Renal pelvis (tissue), 4 donors: Measurements from ENCODE around the gene FER1L5. TPM values are rescaled to one million over a fixed set of nuclear protein-coding genes. Genes with fewer than 3 reads are reported as not detected.

Experiments
- DNase-seq: peaks from one replicate; pipeline ENCODE4 v3.0.0-alpha.2; 2013
- polyA plus RNA-seq, 3 donors: library from polyadenylated mRNA; unstranded; fragments of 120-200 nt; gene quantifications; one replicate each; pipeline ENCODE4 v1.2.1, GENCODE V29; 2013; ENCODE audit not compliant: insufficient read length in 3 of 3

Gene FER1L5
- polyA plus RNA-seq, 3 donors = 0.85 to 2.3 (median 2.1) TPM

GRCh38 chr2:96680561-96681141 lies 38.1 kb downstream of the FER1L5 start:
- no peak for DNase-seq

GRCh38 chr2:96681540-96681939 lies 39.0 kb downstream of the FER1L5 start:
- DNase-seq = no peak

DNA sequence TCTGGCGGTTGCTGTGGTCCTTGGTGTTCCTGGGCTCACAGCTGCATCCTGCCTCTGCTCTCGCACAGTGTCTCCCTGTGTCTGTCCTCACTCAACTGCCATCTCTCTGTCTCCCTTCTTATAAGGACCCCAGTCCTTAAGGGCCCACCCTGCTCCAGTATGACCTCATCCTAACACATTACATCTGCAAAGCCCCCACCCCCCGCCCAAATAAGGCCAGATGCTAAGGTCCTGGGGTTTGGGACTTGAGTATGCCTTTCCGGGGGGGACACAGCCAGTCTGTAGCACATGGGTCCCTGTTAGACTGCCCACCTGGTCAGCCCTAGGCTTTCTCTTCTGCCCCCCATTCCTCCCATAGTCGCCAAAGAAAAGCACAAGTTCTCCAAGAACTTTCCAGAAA lies 40.7 kb downstream of the FER1L5 start:
- no peak for DNase-seq

GRCh38 chr2:96683972-96684820 lies 41.6 kb downstream of the FER1L5 start:
- DNase-seq = no peak

- DNase-seq = no peak
Measured at GRCh38 chr2:96684883-96685576, 42.5 kb downstream of the FER1L5 start.

- DNase-seq = peak; percentile 60
Measured at GRCh38 chr2:96685577-96686459, 43.3 kb downstream of the FER1L5 start.

DNA sequence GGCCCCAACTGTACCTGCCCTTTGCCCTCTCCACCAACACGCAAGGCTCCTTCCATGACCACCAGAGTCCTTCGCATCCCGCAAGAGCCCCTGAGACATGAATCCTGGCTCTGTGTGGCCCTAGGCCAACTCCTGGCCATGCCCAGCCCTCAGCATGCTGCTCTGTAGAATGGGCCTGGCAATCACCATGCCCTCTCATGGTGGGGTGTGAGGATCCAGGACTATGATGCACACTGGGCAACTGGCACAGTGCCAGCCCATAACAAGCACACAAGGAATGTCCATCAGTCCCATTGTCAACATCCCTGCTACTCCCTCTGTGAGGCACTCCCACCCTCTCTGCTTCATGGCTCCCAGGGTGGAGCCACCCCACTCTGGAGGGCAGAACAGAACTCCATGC lies 44.7 kb downstream of the FER1L5 start:
- no peak for DNase-seq

- no peak for DNase-seq
Measured at GRCh38 chr2:96687711-96688640, 45.4 kb downstream of the FER1L5 start.

- no peak for DNase-seq
Measured at GRCh38 chr2:96688649-96689430, 46.3 kb downstream of the FER1L5 start.

GRCh38 chr2:96689431-96689991 lies 46.9 kb downstream of the FER1L5 start:
- DNase-seq = no peak

DNA sequence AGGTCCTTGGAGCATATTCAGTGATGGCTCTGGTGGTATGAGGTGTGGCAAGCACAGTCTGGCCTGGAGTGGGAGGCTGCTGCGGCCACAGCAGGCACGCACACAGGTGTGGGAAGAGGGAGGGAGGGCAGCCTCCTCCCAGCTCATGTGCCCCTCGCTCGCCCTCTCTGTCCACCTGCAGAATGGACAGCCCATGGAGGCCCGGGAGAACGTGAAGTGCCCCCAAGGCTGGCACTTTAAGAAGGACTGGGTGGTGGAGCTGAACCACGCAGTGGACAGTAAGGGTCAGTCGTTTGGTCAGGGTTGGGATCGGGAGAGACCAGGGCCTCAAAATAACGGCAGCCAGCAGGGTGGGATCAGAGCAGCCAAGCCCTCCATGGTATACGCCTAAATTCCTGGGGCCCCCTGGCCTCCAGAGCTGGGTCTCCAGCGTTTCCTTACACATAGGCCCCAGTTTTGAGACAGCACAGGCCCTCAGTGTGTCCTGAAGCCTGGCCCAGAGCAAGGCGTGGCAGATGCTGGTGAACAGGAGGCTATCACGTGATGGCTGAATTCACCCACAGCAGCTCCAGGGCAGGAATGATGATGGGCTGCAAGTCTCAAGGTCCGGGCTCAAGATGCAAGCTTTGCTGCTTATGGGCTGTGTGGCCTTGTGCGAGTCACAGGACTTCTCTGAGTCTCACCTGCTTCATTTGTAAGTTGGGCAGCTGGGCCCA lies 47.9 kb downstream of the FER1L5 start:
- no peak for DNase-seq

DNA sequence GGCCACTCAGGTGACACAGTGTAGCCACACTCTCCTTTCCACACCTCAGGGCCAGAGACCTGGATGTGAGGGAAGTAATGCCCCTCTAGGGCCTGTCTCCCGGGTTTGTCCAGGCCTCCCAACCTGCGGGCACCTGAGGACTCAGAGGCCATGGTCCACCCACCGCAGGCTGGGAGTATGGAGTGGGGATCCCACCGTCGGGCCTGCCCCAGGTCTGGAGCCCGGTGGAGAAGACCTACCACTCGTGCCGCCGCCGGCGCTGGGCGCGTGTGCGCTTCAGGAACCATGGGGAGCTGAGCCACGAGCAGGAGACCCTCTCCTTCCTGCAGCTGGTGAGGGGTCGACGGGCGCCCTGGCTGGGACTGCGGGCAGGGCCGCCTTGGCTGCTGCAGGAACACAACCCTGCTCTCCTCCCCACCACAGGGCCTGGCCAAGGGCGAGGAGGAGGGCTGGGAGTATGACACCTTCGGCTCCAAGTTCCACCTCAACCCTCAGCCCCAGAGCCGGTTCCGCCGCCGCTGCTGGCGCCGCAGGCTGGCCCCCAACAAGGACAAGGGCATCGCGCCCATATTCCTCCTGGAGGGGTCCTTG lies 48.6 kb downstream of the FER1L5 start:
- no peak for DNase-seq

DNA sequence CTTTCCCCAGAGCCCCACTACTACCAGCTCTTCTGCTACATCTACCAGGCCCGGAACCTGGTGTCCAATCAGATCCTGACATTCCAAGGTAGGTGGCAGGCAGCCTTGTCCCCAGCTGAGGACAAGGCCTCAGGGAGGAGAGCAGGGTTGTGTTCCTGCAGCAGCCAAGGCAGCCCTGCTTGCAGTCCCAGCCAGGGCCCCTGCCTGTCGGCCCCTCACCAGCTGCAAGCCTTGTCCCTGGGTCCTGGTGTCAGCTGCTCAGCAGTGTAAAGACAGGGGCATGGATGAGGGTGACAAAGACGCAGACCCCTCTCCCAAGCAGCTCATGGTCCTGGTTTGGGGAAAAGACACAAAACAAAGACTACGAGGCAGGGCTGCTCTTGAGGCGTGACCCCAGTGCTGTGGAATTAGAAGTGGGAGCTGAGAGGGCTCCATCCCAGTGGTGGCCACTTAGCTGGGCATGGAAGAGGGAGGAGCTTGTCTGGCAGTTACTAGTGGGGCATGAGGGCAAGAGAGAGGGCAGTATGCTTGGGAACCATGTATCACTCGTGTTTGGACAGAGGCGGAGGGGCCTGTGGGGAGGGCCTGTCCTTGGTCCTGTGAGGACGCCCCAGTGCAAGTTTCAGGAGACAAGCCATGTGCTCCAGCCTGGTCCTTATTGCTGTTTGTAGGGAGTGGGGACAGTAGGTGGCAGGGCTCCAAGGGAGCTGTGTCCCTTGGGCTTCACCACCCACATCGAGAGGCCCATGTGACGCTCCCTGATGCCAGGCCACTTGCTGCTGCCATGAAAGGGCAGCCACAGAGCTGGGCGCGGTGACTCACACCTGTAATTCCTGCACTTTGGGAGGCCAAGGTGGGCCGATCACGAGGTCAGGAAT lies 49.8 kb downstream of the FER1L5 start:
- no peak for DNase-seq

GRCh38 chr2:96693286-96694200 lies 51.0 kb downstream of the FER1L5 start:
- no peak for DNase-seq

DNA sequence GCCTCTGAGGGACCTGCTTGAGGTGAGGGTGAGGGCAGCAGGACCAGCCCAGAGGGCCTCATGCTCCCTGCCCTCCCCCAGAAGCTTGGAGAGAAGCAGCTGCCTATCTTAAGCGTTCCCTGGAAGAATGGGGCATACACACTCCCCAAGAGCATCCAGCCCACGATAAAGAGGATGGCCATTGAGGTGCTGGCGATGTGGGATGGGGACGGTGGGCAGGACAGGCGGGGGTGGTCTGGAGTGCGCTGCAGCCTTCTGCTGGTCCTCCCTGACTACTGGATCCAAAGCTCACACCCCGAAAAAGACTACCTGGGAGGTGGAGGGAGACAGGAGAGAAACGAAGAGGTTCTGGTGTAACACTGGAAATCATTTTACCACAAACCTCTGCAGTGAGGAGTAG lies 51.7 kb downstream of the FER1L5 start:
- no peak for DNase-seq

- DNase-seq = no peak
Measured at GRCh38 chr2:96694816-96695455, 52.4 kb downstream of the FER1L5 start.
